Stimulated activated CD4-positive, alpha-beta T cell treated with anti-CD3 and anti-CD28 coated beads, Interleukin-4, amount 100 ng/mL, for 24 hours (primary cell): ENCODE data around the gene SOD3.

Experiments used
- DNase-seq: peaks from one replicate; pipeline ENCODE4 v3.0.0-alpha.2; 2020

The SOD3 gene

GRCh38 chr4:24775750-24776149 is 19.6 kb upstream of the SOD3 start:
- no peak for DNase-seq

GRCh38 chr4:24777536-24778463 is 17.6 kb upstream of the SOD3 start:
- DNase-seq, result no peak

- DNase-seq, result no peak
These were observed 16.7 kb upstream of the SOD3 start for GRCh38 chr4:24778464-24779225.

- no peak for DNase-seq
These were observed 14.4 kb upstream of the SOD3 start for GRCh38 chr4:24780936-24781495.

GRCh38 chr4:24781999-24782745 is 13.2 kb upstream of the SOD3 start:
- no peak for DNase-seq

- DNase-seq, result no peak
These were observed 11.9 kb upstream of the SOD3 start for GRCh38 chr4:24783506-24783905.

GRCh38 chr4:24791043-24791442 is 4.3 kb upstream of the SOD3 start:
- DNase-seq, result no peak

GRCh38 chr4:24792552-24792951 is 2.8 kb upstream of the SOD3 start:
- no peak for DNase-seq

GRCh38 chr4:24793219-24794005 is 2.0 kb upstream of the SOD3 start:
- DNase-seq, result no peak

GRCh38 chr4:24794051-24794450 is 1.3 kb upstream of the SOD3 start:
- no peak for DNase-seq

GRCh38 chr4:24794480-24794879 is 893 bp upstream of the SOD3 start:
- DNase-seq, result no peak

GRCh38 chr4:24795666-24796381 is 451 bp downstream of the SOD3 start:
- no peak for DNase-seq

GRCh38 chr4:24796620-24797019 is 1.2 kb downstream of the SOD3 start:
- no peak for DNase-seq

GRCh38 chr4:24798036-24798610 is 2.8 kb downstream of the SOD3 start:
- no peak for DNase-seq

- DNase-seq, result no peak
These were observed 3.8 kb downstream of the SOD3 start for GRCh38 chr4:24799196-24799543.

GRCh38 chr4:24799544-24800324 is 4.4 kb downstream of the SOD3 start:
- DNase-seq, result no peak

GRCh38 chr4:24800325-24800895 is 5.0 kb downstream of the SOD3 start:
- DNase-seq, result no peak

GRCh38 chr4:24801136-24801855 is 5.9 kb downstream of the SOD3 start:
- DNase-seq, result no peak

- no peak for DNase-seq
These were observed 7.3 kb downstream of the SOD3 start for GRCh38 chr4:24802648-24803047.
